Liver (tissue), 9 donors: ENCODE data around the gene TM7SF2. TPM values are rescaled to one million over a fixed set of nuclear protein-coding genes. Genes with fewer than 3 reads are reported as not detected.

ENCODE experiments used
- DNase-seq: peaks from one replicate; pipeline ENCODE4 v3.0.0-alpha.2; 2017; ENCODE audit warnings: low spot score
- H3K27ac ChIP-seq, 2 donors: one replicate each; pipeline ENCODE4 v1.7.0; 2013; ENCODE audit warnings: inconsistent platforms in 2 of 2, low read length in 2 of 2, control low read depth in 1 of 2, low read depth in 1 of 2, mild to moderate bottlenecking in 1 of 2
- H3K27me3 ChIP-seq, 4 donors: one replicate each; pipeline versions ENCODE4 v1.6.1 to v1.7.0; 2013; ENCODE audit warnings: low read length in 3 of 4, inconsistent platforms in 1 of 4, mild to moderate bottlenecking in 1 of 4, moderate library complexity in 1 of 4; ENCODE audit not compliant: control insufficient read depth in 4 of 4, insufficient read depth in 4 of 4
- H3K36me3 ChIP-seq, 4 donors: one replicate each; pipeline versions ENCODE4 v1.6.1 to v1.7.0; 2013; ENCODE audit warnings: low read length in 3 of 4, mild to moderate bottlenecking in 3 of 4, low read depth in 1 of 4, moderate library complexity in 1 of 4; ENCODE audit not compliant: control insufficient read depth in 4 of 4, insufficient read depth in 3 of 4
- H3K4me1 ChIP-seq, 4 donors: one replicate each; pipeline versions ENCODE4 v1.6.1 to v1.7.0; 2013; ENCODE audit warnings: low read length in 3 of 4, mild to moderate bottlenecking in 3 of 4, moderate library complexity in 1 of 4; ENCODE audit not compliant: control insufficient read depth in 4 of 4, insufficient read depth in 4 of 4
- H3K4me3 ChIP-seq, 3 donors: one replicate each; pipeline versions ENCODE4 v1.6.1 to v1.7.0; 2013; ENCODE audit warnings: low read length in 3 of 3, control low read depth in 1 of 3, low read depth in 1 of 3, mild to moderate bottlenecking in 1 of 3
- H3K9ac ChIP-seq, 2 donors: one replicate each; pipeline ENCODE4 v1.7.0; 2013; ENCODE audit warnings: low read length in 2 of 2, mild to moderate bottlenecking in 2 of 2, moderate library complexity in 2 of 2, control low read depth in 1 of 2, low read depth in 1 of 2
- H3K9me3 ChIP-seq, 4 donors: one replicate each; pipeline versions ENCODE4 v1.6.1 to v1.7.0; 2013; ENCODE audit warnings: low read length in 3 of 4; ENCODE audit not compliant: control insufficient read depth in 4 of 4
- ATF3 ChIP-seq: IDR thresholded peaks from 2 replicates; pipeline ENCODE4 v1.6.1; 2016; ENCODE audit warnings: antibody characterized with exemption
- EGR1 ChIP-seq, 2 donors: IDR thresholded peaks; 2 replicates each; pipeline ENCODE4 v1.6.1; 2016 to 2018; ENCODE audit warnings: antibody characterized with exemption in 2 of 2, low read depth in 2 of 2
- FOXA1 ChIP-seq: IDR thresholded peaks from 2 replicates; pipeline ENCODE4 v1.6.1; 2016; ENCODE audit warnings: antibody characterized with exemption
- FOXA2 ChIP-seq: IDR thresholded peaks from 2 replicates; pipeline ENCODE4 v1.6.1; 2016; ENCODE audit warnings: antibody characterized with exemption
- GABPA ChIP-seq, 2 donors: IDR thresholded peaks in 1 of 2; conservative IDR thresholded peaks in 1 of 2; 2 replicates each; pipeline ENCODE4 v1.6.1; 2016; ENCODE audit warnings: antibody characterized with exemption in 2 of 2, mild to moderate bottlenecking in 1 of 2, moderate library complexity in 1 of 2
- HNF4A ChIP-seq, 2 donors: conservative IDR thresholded peaks; 2 replicates each; pipeline ENCODE4 v1.6.1; 2016; ENCODE audit warnings: antibody characterized with exemption in 2 of 2, mild to moderate bottlenecking in 2 of 2
- HNF4G ChIP-seq: IDR thresholded peaks from 2 replicates; pipeline ENCODE4 v1.6.1; 2016; ENCODE audit warnings: antibody characterized with exemption
- JUND ChIP-seq, 2 donors: IDR thresholded peaks; 2 replicates each; pipeline ENCODE4 v1.6.1; 2016; ENCODE audit warnings: antibody characterized with exemption in 2 of 2
- MAX ChIP-seq: IDR thresholded peaks from 2 replicates; pipeline ENCODE4 v1.6.1; 2016; ENCODE audit warnings: antibody characterized with exemption
- NR2F2 ChIP-seq: IDR thresholded peaks from 2 replicates; pipeline ENCODE4 v1.6.1; 2016; ENCODE audit warnings: antibody characterized with exemption
- RAD21 ChIP-seq, 2 donors: IDR thresholded peaks; 2 replicates each; pipeline ENCODE4 v1.6.1; 2016; ENCODE audit warnings: antibody characterized with exemption in 2 of 2, mild to moderate bottlenecking in 2 of 2
- RXRA ChIP-seq, 2 donors: IDR thresholded peaks; 2 replicates each; pipeline ENCODE4 v1.6.1; 2017 to 2018; ENCODE audit warnings: antibody characterized with exemption in 2 of 2, mild to moderate bottlenecking in 1 of 2
- SP1 ChIP-seq: IDR thresholded peaks from 2 replicates; pipeline ENCODE4 v1.6.1; 2018; ENCODE audit warnings: antibody characterized with exemption, mild to moderate bottlenecking
- TAF1 ChIP-seq: conservative IDR thresholded peaks from 2 replicates; pipeline ENCODE4 v1.6.1; 2016; ENCODE audit warnings: antibody characterized with exemption, mild to moderate bottlenecking
- YY1 ChIP-seq: IDR thresholded peaks from 2 replicates; pipeline ENCODE4 v1.6.1; 2016; ENCODE audit warnings: antibody characterized with exemption, mild to moderate bottlenecking
- WGBS: extraction: QIAGEN DNeasy Blood & Tissue Kit; methylation state at CpG from one replicate; pipeline ENCODE4 v1.1.7; 2013; 5-methylcytosine and 5-hydroxymethylcytosine counted together
- polyA plus RNA-seq, 2 donors: library from polyadenylated mRNA; stranded (reverse) in 1 of 2; unstranded in 1 of 2; fragments of 200-250 nt in 1 of 2; fragments of >200 nt in 1 of 2; fragmentation: Nextera tagmentation in 1 of 2; extraction: Ambion mirVana in 1 of 2; gene quantifications; one replicate each; pipeline versions ENCODE4 v1.2.1 to v1.2.3, GENCODE V29; 2013 to 2015
- total RNA-seq, 2 donors: library from RNA; depleted of rRNA; stranded (reverse); fragments of >200 nt; gene quantifications; one replicate each; pipeline ENCODE4 v1.2.3, GENCODE V29; 2014
- TF ChIP-seq, protein P1 (sequence below): fragments of 150-350 bp; IDR thresholded peaks from 2 replicates; pipeline ENCODE4 v1.5.1; 2017; ENCODE audit warnings: improper control_type of control experiment, low read depth, low read length; ENCODE audit not compliant: missing input control
- TF ChIP-seq, protein P2 (sequence below): IDR thresholded peaks from 2 replicates; pipeline ENCODE4 v1.6.1; 2016; ENCODE audit warnings: antibody characterized with exemption, mild to moderate bottlenecking
- TF ChIP-seq, protein P3 (sequence below): IDR thresholded peaks from 2 replicates; pipeline ENCODE4 v1.6.1; 2016; ENCODE audit warnings: antibody characterized with exemption
- donor health status: healthy.
- donor health status: healthy.
- donor health status: healthy.
- donor health status: healthy.
- donor health status: healthy.

Gene TM7SF2
- total and polyA plus RNA-seq, 4 donors: 39.0 to 337 (median 89.1) TPM

DNA sequence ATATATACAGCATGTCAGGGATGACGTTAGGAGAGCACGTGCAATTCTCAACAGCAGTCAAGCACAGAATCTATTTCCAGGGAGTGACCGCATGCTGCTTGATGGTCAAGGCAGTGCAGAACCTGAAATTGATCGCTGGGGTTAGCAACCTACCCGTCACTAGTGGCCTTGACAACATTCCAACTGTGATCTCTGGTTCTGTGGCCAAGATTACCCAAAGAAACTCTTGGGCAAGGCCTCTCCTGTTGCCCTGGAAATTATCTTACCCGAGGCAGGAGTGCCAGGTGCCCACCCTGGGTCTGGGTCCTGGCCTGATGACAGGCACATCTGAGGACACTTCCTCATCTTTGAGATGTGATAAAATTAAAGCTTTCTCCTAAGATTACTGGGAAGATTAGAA is 2.2 kb downstream of the TM7SF2 start:
- no peaks in the 10 kb centered on the region for H3K27me3 ChIP-seq
- TF ChIP-seq, protein P1, sequence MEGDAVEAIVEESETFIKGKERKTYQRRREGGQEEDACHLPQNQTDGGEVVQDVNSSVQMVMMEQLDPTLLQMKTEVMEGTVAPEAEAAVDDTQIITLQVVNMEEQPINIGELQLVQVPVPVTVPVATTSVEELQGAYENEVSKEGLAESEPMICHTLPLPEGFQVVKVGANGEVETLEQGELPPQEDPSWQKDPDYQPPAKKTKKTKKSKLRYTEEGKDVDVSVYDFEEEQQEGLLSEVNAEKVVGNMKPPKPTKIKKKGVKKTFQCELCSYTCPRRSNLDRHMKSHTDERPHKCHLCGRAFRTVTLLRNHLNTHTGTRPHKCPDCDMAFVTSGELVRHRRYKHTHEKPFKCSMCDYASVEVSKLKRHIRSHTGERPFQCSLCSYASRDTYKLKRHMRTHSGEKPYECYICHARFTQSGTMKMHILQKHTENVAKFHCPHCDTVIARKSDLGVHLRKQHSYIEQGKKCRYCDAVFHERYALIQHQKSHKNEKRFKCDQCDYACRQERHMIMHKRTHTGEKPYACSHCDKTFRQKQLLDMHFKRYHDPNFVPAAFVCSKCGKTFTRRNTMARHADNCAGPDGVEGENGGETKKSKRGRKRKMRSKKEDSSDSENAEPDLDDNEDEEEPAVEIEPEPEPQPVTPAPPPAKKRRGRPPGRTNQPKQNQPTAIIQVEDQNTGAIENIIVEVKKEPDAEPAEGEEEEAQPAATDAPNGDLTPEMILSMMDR: no peak
- peak; percentile 72 for TF ChIP-seq MAX
- TF ChIP-seq FOXA1: no peak
- TF ChIP-seq, protein P2, sequence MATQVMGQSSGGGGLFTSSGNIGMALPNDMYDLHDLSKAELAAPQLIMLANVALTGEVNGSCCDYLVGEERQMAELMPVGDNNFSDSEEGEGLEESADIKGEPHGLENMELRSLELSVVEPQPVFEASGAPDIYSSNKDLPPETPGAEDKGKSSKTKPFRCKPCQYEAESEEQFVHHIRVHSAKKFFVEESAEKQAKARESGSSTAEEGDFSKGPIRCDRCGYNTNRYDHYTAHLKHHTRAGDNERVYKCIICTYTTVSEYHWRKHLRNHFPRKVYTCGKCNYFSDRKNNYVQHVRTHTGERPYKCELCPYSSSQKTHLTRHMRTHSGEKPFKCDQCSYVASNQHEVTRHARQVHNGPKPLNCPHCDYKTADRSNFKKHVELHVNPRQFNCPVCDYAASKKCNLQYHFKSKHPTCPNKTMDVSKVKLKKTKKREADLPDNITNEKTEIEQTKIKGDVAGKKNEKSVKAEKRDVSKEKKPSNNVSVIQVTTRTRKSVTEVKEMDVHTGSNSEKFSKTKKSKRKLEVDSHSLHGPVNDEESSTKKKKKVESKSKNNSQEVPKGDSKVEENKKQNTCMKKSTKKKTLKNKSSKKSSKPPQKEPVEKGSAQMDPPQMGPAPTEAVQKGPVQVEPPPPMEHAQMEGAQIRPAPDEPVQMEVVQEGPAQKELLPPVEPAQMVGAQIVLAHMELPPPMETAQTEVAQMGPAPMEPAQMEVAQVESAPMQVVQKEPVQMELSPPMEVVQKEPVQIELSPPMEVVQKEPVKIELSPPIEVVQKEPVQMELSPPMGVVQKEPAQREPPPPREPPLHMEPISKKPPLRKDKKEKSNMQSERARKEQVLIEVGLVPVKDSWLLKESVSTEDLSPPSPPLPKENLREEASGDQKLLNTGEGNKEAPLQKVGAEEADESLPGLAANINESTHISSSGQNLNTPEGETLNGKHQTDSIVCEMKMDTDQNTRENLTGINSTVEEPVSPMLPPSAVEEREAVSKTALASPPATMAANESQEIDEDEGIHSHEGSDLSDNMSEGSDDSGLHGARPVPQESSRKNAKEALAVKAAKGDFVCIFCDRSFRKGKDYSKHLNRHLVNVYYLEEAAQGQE: peak; percentile 32
- peak in 1 of 2 donors; percentile 7 for TF ChIP-seq RAD21 (IDR thresholded peaks at IDR 0.05)
- no peak for TF ChIP-seq HNF4G
- no peak for TF ChIP-seq ATF3
- TF ChIP-seq, protein P3, sequence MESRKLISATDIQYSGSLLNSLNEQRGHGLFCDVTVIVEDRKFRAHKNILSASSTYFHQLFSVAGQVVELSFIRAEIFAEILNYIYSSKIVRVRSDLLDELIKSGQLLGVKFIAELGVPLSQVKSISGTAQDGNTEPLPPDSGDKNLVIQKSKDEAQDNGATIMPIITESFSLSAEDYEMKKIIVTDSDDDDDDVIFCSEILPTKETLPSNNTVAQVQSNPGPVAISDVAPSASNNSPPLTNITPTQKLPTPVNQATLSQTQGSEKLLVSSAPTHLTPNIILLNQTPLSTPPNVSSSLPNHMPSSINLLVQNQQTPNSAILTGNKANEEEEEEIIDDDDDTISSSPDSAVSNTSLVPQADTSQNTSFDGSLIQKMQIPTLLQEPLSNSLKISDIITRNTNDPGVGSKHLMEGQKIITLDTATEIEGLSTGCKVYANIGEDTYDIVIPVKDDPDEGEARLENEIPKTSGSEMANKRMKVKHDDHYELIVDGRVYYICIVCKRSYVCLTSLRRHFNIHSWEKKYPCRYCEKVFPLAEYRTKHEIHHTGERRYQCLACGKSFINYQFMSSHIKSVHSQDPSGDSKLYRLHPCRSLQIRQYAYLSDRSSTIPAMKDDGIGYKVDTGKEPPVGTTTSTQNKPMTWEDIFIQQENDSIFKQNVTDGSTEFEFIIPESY: peak; percentile 38
- peak; percentile 25 for TF ChIP-seq FOXA2
- TF ChIP-seq EGR1 (IDR thresholded peaks at IDR 0.05; ENCODE audit: low read depth in 2 of 2): no peak
- TF ChIP-seq TAF1: no peak
- peak; percentile 37 for TF ChIP-seq YY1
- peak in 1 of 2 donors; percentile 51 for TF ChIP-seq HNF4A (conservative IDR thresholded peaks at IDR 0.05)
- peak; percentile 65 to 85 for TF ChIP-seq RXRA (IDR thresholded peaks at IDR 0.05)
- peak in 1 of 2 donors; percentile 54 for TF ChIP-seq GABPA (IDR thresholded peaks at IDR 0.05 in 1 of 2, conservative IDR thresholded peaks at IDR 0.05 in 1 of 2)
- no peak for TF ChIP-seq NR2F2
- TF ChIP-seq SP1: peak; percentile 51
- TF ChIP-seq JUND (IDR thresholded peaks at IDR 0.05): peak; percentile 68 to 87
- H3K9me3 ChIP-seq: no peaks in the 10 kb centered on the region
- peak overlapping the region in 1 of 2 donors; percentile 46 for H3K9ac ChIP-seq
- peaks cover 26 to 72% (median 55%) of the 10 kb centered on the region in 4 donors for H3K4me1 ChIP-seq
- H3K27ac ChIP-seq: peak overlapping the region; percentile 83 to 87
- 28% methylated on average over 6 of the region's 6 CpGs for WGBS
- H3K4me3 ChIP-seq: no peak overlapping the region
- peaks cover 2 to 10% (median 6%) of the 10 kb centered on the region in 4 donors for H3K36me3 ChIP-seq
- DNase-seq: no peak
